ENCODE data around the gene TMEM115.

Gene TMEM115

DNA sequence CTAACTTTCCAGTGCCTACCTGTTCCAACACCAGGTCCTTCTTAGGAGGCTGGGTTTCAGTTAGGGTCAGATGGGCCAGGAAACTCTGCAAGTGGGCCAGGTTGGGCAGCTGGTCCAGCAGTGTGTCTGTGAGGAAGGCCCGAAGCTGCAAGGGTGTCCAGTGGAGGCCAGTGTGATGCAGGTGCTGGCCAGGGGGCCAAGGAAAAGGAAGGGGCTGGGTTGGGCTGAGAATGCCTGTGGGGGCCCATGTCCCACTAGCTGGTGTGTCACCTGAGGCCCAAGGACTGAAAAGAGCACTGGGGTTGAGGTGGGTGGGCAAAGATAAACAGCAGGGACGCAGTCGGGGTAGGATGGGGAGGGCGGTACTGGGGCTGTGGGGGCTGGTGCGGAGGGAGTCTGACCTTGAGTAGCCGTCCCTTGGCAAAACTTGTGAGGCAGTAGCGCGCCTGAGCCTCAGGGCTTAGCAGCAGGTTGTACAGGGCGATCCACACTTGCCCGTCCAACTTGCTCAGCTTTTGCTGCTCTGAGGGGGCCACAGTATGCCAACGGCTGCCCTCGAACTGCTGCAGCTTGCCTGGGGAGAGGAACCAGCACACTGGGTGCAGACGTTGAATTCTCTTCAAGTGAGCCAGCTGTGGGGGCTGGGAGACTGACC lies 17.2 kb downstream of the TMEM115 start:
- Histone ChIP-seq H3K27ac (ENCODE audit: low read length) (no peak overlapping the region), H3K27me3 (ENCODE audit: low read depth, low read length) (no peaks in the 10 kb centered on the region), H3K79me2 (ENCODE audit: low read length) (peaks cover 11% of the 10 kb centered on the region), H3K4me2 (ENCODE audit: low read length) (no peak overlapping the region), H3K9ac (ENCODE audit: low read length) (no peak overlapping the region), H3K4me3 (ENCODE audit: low read length) (no peak overlapping the region), H2AFZ (ENCODE audit: low read depth, low read length) (no peak overlapping the region), H3K4me1 (ENCODE audit: low read length) (peaks cover 8% of the 10 kb centered on the region), H3K36me3 (replicated peaks; ENCODE audit: low read depth, low read length) (peaks cover 7% of the 10 kb centered on the region), H3K9me3 (ENCODE audit: insufficient read depth, low read length) (no peaks in the 10 kb centered on the region), H4K20me1 (ENCODE audit: insufficient read depth, low read length) (no peaks in the 10 kb centered on the region)
- TF ChIP-seq EZH2phosphoT487 (IDR thresholded peaks at IDR 0.05; ENCODE audit: low read depth), result no peak
- TF ChIP-seq, protein P1, sequence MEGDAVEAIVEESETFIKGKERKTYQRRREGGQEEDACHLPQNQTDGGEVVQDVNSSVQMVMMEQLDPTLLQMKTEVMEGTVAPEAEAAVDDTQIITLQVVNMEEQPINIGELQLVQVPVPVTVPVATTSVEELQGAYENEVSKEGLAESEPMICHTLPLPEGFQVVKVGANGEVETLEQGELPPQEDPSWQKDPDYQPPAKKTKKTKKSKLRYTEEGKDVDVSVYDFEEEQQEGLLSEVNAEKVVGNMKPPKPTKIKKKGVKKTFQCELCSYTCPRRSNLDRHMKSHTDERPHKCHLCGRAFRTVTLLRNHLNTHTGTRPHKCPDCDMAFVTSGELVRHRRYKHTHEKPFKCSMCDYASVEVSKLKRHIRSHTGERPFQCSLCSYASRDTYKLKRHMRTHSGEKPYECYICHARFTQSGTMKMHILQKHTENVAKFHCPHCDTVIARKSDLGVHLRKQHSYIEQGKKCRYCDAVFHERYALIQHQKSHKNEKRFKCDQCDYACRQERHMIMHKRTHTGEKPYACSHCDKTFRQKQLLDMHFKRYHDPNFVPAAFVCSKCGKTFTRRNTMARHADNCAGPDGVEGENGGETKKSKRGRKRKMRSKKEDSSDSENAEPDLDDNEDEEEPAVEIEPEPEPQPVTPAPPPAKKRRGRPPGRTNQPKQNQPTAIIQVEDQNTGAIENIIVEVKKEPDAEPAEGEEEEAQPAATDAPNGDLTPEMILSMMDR (IDR thresholded peaks at IDR 0.05; ENCODE audit: low read depth, low read length), result no peak

DNA sequence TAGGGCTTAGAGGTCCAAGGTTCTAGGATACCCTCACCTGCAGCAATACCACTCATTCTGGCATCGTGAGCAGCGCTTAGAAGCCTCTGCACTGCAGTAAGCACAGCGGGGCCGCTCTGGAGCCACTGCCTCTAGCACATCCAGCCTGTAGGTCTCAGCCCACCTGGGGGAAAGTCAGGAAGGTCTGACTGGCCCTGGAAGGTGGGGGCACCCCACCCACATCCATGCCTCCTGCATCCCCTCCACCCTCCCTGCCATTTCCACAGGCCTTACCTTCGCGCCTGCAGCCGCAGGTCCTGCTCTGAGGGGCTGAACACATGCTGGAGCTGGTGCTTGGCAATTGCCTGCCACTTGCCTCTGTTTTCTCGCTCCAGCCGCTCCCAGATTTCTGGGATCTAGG lies 17.8 kb downstream of the TMEM115 start:
- Histone ChIP-seq H3K27ac (ENCODE audit: low read length) (no peak overlapping the region), H3K4me2 (ENCODE audit: low read length) (no peak overlapping the region), H3K4me3 (ENCODE audit: low read length) (no peak overlapping the region)

DNA sequence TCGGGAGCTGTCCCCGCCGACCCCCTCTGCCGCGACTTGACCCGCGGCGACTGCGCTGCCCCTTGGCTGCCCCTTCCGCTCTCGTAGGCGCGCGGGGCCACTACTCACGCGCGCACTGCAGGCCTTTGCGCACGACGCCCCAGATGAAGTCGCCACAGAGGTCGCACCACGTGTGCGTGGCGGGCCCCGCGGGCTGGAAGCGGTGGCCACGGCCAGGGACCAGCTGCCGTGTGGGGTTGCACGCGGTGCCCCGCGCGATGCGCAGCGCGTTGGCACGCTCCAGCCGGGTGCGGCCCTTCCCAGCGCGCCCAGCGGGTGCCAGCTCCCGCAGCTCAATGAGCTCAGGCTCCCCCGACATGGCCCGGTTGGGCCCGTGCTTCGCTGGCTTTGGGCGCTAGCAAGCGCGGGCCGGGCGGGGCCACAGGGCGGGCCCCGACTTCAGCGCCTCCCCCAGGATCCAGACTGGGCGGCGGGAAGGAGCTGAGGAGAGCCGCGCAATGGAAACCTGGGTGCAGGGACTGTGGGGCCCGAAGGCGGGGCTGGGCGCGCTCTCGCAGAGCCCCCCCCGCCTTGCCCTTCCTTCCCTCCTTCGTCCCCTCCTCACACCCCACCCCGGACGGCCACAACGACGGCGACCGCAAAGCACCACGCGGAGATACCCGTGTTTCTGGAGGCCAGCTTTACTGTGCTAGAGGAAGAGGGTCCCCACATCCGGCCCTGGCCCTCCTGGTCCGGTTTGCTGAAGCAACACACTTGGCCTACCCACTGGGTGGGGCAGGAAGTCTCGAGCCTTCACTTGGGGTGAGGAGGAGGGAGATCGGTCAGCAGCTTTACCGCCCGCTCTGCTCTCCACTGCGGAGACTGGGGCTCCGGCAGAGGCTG lies 18.6 kb downstream of the TMEM115 start, which contains the start of gene RASSF1:
TSS of gene RASSF1 (minus strand) at position 389 of the 882 bp plus-strand sequence. CDS start at position 358, 31 bp downstream.
- no peak within 1 kb of the TSS for H3K4me3 ChIP-seq (ENCODE audit: low read length)
- no peaks in the 10 kb centered on the region for H4K20me1 ChIP-seq (ENCODE audit: insufficient read depth, low read length)
- TF ChIP-seq EZH2phosphoT487 (IDR thresholded peaks at IDR 0.05; ENCODE audit: low read depth), result no peak
- TF ChIP-seq, protein P1 (IDR thresholded peaks at IDR 0.05; ENCODE audit: low read depth, low read length), result no peak
- H3K27me3 ChIP-seq (ENCODE audit: low read depth, low read length), result no peaks in the 10 kb centered on the region
- H3K9ac ChIP-seq (ENCODE audit: low read length), result no peak within 1 kb of the TSS
- H3K79me2 ChIP-seq (ENCODE audit: low read length), result peaks cover 25% of the 10 kb centered on the region
- H3K4me1 ChIP-seq (ENCODE audit: low read length), result peaks cover 14% of the 10 kb centered on the region
- H3K36me3 ChIP-seq (replicated peaks; ENCODE audit: low read depth, low read length), result peaks cover 13% of the 10 kb centered on the region
- H3K4me2 ChIP-seq (ENCODE audit: low read length), result no peak within 1 kb of the TSS
- no peak within 1 kb of the TSS for H3K27ac ChIP-seq (ENCODE audit: low read length)
- H3K9me3 ChIP-seq (ENCODE audit: insufficient read depth, low read length), result no peaks in the 10 kb centered on the region
- H2AFZ ChIP-seq (ENCODE audit: low read depth, low read length), result no peak within 1 kb of the TSS

More for the DNA sequence above, 17.8 kb downstream of the TMEM115 start:
- H3K4me1 ChIP-seq (ENCODE audit: low read length), result peaks cover 8% of the 10 kb centered on the region
- peaks cover 17% of the 10 kb centered on the region for H3K79me2 ChIP-seq (ENCODE audit: low read length)
- no peak overlapping the region for H2AFZ ChIP-seq (ENCODE audit: low read depth, low read length)
- no peaks in the 10 kb centered on the region for H4K20me1 ChIP-seq (ENCODE audit: insufficient read depth, low read length)
- no peak overlapping the region for H3K9ac ChIP-seq (ENCODE audit: low read length)
- H3K36me3 ChIP-seq (replicated peaks; ENCODE audit: low read depth, low read length), result peaks cover 7% of the 10 kb centered on the region
- no peak for TF ChIP-seq EZH2phosphoT487 (IDR thresholded peaks at IDR 0.05; ENCODE audit: low read depth)
- TF ChIP-seq, protein P1 (IDR thresholded peaks at IDR 0.05; ENCODE audit: low read depth, low read length), result no peak
- no peaks in the 10 kb centered on the region for H3K9me3 ChIP-seq (ENCODE audit: insufficient read depth, low read length)
- no peaks in the 10 kb centered on the region for H3K27me3 ChIP-seq (ENCODE audit: low read depth, low read length)

DNA sequence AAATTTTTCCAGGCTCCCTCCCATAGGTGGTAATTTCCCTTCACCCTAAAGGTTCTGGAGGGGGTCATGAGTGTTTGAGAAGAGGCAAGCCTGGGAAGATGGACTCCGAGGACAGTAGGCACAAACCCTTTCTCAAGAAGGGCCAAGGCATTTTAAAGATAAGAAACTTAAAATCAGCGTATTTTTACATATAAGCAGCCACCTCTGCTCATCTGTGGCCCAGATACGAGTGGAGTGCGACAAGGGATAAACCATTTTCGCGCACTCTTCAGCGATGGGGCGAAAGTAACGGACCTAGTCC lies 19.2 kb downstream of the TMEM115 start:
- Histone ChIP-seq H3K4me2 (ENCODE audit: low read length) (no peak overlapping the region), H3K27ac (ENCODE audit: low read length) (no peak overlapping the region), H3K9me3 (ENCODE audit: insufficient read depth, low read length) (no peaks in the 10 kb centered on the region), H3K79me2 (ENCODE audit: low read length) (peaks cover 31% of the 10 kb centered on the region), H4K20me1 (ENCODE audit: insufficient read depth, low read length) (no peaks in the 10 kb centered on the region), H3K4me1 (ENCODE audit: low read length) (peaks cover 18% of the 10 kb centered on the region), H3K36me3 (replicated peaks; ENCODE audit: low read depth, low read length) (peaks cover 11% of the 10 kb centered on the region), H3K27me3 (ENCODE audit: low read depth, low read length) (no peaks in the 10 kb centered on the region), H3K9ac (ENCODE audit: low read length) (no peak overlapping the region), H2AFZ (ENCODE audit: low read depth, low read length) (no peak overlapping the region), H3K4me3 (ENCODE audit: low read length) (no peak overlapping the region)
- no peak for TF ChIP-seq EZH2phosphoT487 (IDR thresholded peaks at IDR 0.05; ENCODE audit: low read depth)
- TF ChIP-seq, protein P1 (IDR thresholded peaks at IDR 0.05; ENCODE audit: low read depth, low read length), result no peak
